ENCODE results near the gene ARHGAP28. TPM values are rescaled to one million over a fixed set of nuclear protein-coding genes. Genes with fewer than 3 reads are reported as not detected.
"Not testable (repeated sequence)": the region's sequence is repeated elsewhere in the genome, so short reads cannot be mapped to it uniquely, and the experiment has no call there.

ARHGAP28 gene
- polyA plus RNA-seq, 3 donors = 65.5 to 68.4 (median 66.7) TPM

- no peak for DNase-seq
These were observed 82.3 kb downstream of the ARHGAP28 start for GRCh38 chr18:6811816-6812215.

DNA sequence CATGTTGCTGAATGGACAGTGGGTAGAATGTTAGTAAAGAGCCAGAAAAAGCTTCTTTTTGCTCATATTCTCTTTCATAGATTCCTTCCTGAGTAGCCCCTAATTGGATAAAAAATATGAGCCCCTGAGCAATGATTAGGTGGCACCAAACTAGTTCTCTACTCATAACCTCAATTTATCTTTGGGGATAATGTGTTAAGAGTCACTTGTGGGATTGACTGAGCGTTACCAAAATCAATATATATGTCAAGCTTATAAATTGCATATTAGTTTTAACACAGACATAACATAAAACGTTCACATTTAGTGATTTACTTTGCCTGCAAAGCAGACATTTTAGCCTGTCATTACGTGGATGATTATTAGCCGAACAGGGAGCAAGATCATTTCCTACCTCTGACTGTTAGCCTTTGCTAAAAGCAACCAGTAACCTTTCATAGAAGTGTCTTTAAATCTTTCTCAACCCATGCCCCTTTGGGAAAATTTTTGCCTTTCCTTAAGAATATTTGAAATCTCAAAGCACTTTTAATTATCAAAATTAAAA is 85.4 kb downstream of the ARHGAP28 start:
- no peak for DNase-seq

- no peak for DNase-seq
These were observed 86.6 kb downstream of the ARHGAP28 start for GRCh38 chr18:6816154-6816553.

- no peak for DNase-seq
These were observed 89.8 kb downstream of the ARHGAP28 start for GRCh38 chr18:6819332-6819731.

GRCh38 chr18:6820314-6820713 is 90.8 kb downstream of the ARHGAP28 start:
- no peak for DNase-seq

DNA sequence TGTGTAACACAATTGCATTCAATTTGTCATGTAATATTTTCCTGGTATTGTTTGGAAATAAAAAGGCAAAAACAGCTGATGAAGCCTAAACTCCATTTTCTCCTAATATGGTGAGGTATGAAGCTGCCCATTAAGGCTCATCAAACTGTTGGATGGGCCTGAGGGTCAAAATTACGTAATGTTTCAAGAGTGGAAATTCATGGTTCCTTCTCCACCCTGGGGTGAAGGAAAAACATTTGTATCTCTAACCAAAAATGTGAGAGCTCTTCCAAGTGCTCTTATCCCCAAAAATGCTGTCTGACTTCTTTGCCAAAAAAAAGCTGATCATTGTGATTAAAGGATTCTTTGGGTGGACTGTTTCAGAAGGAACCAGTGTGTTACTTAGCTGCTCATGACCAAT is 91.8 kb downstream of the ARHGAP28 start:
- DNase-seq = no peak

DNA sequence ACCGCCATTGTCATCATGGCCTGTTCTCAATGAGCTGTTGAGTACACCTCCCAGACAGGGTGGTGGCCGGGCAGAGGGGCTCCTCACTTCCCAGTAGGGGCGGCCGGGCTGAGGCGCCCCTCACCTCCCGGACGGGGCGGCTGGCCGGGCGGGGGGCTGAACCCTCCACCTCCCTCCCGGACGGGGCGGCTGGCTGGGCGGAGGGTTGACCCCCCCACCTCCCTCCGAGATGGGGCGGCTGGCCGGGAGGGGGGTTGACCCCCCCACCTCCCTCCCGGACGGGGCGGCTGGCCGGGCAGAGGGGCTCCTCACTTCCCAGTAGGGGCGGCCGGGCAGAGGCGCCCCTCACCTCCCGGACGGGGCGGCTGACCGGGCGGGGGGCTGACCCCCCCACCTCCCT is 97.6 kb downstream of the ARHGAP28 start:
- not testable (repeated sequence) for DNase-seq

DNA sequence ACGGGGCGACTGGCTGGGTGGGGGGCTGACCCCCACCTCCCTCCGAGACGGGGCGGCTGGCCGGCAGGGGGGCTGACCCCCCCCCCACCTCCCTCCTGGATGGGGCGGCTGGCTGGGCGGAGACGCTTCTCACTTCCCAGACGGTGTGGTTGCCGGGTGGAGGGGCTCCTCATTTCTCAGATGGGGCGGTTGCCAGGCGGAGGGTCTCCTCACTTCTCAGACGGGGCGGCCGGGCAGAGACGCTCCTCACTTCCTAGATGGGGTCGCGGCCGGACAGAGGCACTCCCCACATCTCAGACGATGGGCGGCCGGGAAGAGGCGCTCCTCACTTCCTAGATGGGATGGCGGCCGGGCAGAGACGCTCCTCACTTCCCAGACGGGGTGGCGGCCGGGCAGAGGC is 98.0 kb downstream of the ARHGAP28 start:
- not testable (repeated sequence) for DNase-seq

DNA sequence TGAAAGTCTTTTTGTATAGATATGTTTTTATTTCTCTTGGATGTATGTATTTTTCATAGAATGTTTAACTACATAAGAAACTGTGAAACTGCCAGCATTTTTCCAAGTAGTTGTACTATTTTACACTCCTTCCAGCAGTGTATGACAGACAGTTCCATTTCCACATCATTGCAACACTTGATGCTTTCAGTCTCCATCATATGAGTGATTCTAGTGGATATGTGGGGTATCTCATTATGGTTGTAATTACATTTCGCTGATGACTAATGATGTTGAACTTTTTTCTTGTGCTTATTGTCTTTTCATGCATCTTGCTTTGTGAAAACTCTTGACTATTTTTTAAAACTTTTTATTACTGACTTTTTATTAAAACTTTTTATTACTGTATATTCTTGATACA is 101.4 kb downstream of the ARHGAP28 start:
- DNase-seq = no peak

DNA sequence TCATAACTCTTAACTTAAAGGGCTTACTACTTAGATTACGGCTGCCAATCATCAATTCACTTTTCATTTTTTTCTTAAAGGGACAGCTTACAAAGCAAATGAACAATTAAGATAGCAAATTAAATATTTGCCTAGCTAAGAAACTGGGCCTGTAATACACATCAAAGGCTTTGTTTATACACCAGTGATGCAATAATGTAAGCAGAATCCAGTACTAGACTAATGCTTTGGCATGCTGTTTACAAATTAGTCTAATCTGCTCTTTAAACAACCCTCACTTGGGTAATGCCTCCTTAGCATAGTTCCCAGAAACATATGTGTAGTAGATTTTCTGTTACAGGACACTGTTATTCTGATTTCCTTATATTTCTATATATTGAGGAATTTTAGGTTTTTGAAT is 105.8 kb downstream of the ARHGAP28 start:
- DNase-seq = no peak

- DNase-seq = no peak
These were observed 106.8 kb downstream of the ARHGAP28 start for GRCh38 chr18:6836331-6836730.

- DNase-seq = no peak
These were observed 108.4 kb downstream of the ARHGAP28 start for GRCh38 chr18:6837904-6838303.

DNA sequence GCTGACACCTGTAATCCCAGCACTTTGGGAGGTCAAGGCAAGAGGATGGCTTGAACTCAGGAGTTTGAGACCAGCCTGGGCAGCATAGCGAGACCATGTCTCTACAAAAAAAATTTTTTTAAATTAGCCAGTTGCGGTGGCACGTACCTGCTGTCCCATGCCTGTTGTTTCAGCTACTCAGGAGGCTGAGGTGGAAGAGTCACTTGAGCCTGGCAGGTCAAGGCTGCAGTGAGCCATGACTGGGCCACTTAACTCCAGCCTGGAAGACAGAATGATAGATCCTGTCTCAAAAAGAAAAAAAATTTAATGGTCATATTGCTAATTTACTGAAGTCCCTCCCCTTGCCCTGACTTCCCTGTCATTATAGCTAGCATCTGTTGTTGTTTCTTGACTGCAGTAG is 112.6 kb downstream of the ARHGAP28 start:
- no peak for DNase-seq

GRCh38 chr18:6843308-6843707 is 113.8 kb downstream of the ARHGAP28 start:
- no peak for DNase-seq

GRCh38 chr18:6845521-6845920 is 116.0 kb downstream of the ARHGAP28 start:
- DNase-seq = not testable (repeated sequence)

DNA sequence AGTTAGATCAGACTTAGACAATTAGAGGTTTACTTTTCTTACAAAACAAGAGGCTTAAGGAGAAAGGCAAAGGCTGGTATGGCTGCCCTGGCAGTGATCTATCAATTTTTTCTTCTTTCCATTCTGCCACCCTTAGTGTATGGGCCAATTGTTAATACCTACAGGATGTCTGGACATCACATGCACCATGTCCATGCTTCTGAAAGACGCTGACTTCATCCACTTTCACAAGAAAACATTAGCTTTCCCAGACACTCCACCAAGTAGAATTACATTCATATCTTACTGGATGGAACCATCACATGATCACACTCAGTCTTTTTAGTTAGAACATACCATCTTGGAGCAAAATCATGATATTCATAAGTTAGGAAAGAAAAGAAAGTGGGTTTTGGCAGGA is 120.9 kb downstream of the ARHGAP28 start:
- DNase-seq = no peak

- DNase-seq = no peak
These were observed 122.0 kb downstream of the ARHGAP28 start for GRCh38 chr18:6851480-6851879.

- DNase-seq = no peak
These were observed 125.3 kb downstream of the ARHGAP28 start for GRCh38 chr18:6854811-6855210.

DNA sequence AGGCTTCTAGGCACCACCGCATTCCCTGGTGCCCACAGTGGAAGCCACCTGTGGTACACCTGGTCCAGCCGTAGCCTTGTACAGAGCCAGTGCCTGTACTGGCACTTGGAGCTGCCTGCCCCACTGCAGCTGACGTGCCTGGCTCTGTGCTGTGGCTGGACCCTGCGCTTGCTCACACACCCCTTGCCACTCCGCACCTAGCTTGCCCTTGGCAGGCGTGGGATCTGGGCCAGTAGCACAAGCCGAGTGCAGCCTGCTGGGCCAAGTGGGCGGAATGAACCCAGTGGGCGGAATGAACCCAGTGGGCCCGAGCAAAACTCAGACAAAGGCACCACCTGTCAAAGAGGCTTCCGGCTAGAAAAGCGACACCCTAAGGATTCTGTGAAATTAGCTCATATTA is 126.3 kb downstream of the ARHGAP28 start:
- DNase-seq = no peak

- no peak for DNase-seq
These were observed 127.8 kb downstream of the ARHGAP28 start for GRCh38 chr18:6857300-6857699.

- DNase-seq = no peak
These were observed 130.3 kb downstream of the ARHGAP28 start for GRCh38 chr18:6859676-6860422.

DNA sequence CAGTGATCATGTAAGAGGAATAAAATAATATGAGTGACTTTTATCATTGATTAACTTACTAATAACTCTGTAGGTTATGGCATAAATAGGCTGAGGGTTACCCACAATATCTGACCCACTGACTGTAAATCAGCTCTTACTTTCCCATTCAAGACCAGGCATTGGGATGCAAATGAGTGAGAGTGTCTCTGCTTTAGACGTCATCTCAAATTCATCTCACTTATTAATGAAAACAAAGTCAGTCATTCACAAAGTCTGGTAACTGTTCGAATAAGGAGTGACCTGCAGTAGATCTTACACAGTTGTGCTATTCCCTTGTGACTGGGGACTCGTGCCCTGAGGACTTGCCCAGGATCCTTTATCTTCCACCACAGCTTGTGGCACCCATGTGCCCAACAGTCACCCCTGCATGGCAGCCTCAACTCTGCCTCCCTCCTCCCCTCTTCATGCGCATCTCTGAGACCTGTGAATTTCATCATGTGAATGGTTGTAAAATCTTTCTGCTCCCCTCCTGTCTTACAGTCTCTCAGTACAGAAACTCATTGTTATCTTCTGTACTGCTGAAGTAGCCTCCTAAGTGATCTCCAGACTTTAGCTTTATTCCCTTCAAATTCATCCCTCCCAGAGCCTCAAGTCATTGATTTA is 131.4 kb downstream of the ARHGAP28 start:
- no peak for DNase-seq

- no peak for DNase-seq
These were observed 135.7 kb downstream of the ARHGAP28 start for GRCh38 chr18:6865251-6865650.

Measured in renal pelvis (tissue), 4 donors.